Measurements from ENCODE around the gene POLD1. TPM values are rescaled to one million over a fixed set of nuclear protein-coding genes. Genes with fewer than 3 reads are reported as not detected.
A peak's percentile ranks its signal among the peaks of the same experiment; 100 is the strongest.

Gene POLD1
- total RNA-seq, 1 donor from 2014 or later = 29.4 TPM

DNA sequence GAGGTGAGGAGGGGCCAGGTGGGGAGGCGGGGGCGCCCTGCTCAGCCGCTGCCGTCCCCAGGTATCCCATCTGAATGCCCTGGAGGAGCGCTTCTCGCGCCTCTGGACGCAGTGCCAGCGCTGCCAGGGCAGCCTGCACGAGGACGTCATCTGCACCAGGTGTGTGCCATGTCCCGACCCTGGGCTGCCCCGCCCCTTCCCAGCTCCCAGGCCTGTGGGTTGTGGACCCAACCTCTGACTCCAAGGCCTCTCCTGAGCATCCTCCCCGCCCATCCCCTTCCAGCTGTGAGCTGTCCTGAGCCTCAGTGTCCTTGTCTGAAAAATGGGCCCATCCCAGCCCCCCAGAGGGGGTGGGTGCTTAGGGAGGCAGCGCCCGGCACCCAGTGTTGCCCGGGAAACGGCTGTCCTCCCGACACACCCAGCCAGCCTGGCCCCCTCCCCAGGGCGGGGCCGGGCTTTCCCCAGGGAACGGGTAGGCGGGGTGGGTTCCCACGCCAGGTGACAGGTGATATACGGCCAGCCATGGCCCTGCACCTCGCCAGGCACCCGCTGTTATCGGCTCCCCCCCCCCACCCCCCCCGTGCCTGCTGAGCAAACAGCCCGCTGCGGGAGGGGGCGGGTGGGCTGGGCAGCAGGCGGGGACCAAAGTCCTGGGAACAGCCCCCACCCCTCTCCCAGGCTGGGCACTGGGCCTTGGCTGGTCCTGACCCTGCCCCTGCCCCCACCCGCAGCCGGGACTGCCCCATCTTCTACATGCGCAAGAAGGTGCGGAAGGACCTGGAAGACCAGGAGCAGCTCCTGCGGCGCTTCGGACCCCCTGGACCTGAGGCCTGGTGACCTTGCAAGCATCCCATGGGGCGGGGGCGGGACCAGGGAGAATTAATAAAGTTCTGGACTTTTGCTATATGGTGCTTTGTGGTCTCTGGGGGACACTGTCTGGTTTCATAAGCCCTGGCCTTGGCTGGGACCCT lies 33.2 kb downstream of the POLD1 start:
- DNase-seq (ENCODE audit: extremely low read depth, low read depth, low spot score) = no peak

DNA sequence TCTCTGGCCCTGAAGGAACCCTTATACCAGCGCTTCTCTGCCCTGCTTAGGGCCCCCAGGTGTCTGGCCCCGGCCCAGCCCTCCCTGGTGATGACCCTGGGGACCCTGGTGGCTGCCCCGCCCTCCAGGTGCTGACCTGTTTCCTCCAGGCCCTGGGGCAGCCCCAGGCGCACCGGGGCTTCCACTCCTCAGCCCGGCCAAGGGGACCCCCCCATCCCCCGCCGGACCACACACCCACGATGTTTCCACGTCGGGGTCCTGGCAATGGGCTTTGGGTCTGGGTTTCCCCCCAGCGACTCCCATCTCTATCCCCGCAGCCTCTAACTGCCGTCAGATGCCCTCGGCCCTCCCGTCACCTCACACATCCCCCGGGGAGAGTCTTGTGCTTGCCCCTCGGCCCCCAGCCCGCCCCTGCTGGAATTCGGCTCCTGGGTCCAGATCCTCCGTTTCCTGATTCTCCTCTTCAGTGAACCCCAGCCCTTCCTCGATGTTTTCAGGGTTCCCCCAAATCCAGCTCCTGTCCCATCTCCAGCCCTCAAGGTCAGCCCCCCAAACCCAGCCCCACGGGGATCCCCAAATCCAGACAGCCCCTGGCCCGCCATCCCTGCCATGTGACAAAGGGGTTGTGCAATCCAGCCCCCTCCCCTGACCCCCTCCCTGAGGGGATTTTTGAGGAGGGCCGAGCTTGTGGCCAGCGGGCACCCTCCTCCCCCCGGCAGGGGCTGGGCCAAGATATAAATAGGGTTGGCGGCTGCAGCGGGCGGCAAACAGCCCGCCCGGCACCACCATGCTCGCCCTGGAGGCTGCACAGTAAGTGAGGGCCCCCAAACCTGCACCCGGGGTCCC lies 34.3 kb downstream of the POLD1 start, which contains the start of gene SPIB:
Gene SPIB (plus strand): TSS at position 763 of the 846 bp plus-strand sequence. CDS start 25 bp downstream, at position 788.
- no peak for DNase-seq (ENCODE audit: extremely low read depth, low read depth, low spot score)

DNA sequence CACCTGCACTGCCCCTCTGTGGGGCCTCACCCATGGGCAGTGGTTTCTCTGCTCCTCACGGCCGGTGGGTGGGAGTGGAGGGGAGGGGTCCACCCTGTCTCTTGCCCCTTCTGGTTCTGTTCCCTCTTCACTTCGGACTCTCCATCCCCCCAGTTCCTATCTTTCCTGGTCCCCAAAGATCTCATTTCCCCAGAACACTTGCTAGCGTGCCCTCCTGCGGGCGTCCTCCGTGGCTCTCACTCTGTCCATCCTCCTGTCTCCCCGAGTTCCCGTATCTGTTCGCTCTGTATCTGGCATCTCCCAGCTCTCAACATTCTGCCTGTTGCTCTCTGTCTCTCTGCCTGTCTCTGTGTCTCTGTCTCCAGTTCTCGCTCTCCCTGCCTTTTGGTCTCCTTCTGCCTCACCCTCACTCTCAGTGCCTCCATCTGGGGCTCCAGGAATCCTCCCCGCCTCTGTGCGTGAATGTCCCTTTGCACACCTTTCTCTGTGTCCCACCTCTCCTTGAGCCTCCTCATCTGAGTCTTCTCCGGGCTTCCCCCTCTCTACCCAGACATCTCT lies 35.0 kb downstream of the POLD1 start:
- no peak for DNase-seq (ENCODE audit: extremely low read depth, low read depth, low spot score)

DNA sequence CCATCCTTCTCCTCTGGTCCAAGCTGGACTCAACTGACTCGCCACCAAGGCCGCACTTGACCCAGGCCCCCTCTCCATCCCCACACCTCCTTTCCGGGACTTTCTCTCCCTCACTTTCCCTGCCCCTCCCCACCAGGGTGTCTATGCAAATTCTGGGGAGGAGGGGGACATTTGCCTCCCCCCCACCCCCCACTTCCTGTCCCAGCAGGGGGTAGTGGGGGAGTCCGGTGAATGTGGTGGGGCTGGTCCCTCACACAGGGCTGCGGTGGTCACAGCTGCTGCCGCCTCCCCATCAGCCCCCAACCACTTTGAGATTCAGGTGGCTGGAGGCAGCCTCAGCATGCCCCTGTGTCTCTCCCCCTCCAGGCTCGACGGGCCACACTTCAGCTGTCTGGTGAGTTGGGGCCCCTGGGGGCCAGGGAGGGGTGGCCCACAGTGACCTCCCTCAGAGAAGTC lies 35.5 kb downstream of the POLD1 start:
- no peak for DNase-seq (ENCODE audit: extremely low read depth, low read depth, low spot score)

DNA sequence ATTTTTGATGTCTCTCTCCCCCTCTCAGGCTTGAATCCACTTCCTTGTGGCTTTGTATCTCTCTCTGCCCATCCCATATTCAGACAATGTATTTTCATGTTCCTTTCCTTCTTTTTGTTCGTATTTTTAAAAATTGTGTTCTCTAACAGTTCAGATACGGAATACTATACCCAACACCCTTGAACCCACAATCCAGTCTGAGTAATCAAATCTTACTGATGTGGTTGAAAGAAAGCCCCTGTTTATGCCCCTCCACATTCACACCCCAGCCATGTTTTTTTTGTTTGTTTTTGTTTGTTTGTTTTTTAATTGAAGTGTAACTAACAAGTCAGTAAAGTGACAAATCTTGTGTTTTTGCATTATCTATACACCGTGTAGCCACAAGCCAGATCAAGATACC lies 36.0 kb downstream of the POLD1 start:
- DNase-seq (ENCODE audit: extremely low read depth, low read depth, low spot score) = no peak

DNA sequence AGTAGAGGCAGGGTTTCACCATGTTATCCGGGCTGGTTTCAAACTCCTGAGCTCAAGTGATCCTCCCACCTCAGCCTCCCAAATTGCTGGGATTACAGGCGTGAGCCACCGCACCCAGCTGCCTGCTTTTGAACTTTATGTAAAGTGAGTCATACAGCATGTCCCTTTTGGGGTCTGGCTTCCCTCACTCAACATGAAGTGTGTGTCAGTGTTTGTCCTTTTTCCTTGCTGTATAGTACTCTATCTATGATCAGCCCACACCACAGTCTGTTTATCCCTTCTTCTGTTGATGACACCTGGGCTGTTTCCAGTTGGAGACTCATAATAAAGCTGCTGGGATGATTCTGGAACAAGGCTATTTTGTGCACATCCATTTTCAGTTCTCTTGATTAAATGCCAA lies 36.7 kb downstream of the POLD1 start:
- DNase-seq (ENCODE audit: extremely low read depth, low read depth, low spot score) = no peak

DNA sequence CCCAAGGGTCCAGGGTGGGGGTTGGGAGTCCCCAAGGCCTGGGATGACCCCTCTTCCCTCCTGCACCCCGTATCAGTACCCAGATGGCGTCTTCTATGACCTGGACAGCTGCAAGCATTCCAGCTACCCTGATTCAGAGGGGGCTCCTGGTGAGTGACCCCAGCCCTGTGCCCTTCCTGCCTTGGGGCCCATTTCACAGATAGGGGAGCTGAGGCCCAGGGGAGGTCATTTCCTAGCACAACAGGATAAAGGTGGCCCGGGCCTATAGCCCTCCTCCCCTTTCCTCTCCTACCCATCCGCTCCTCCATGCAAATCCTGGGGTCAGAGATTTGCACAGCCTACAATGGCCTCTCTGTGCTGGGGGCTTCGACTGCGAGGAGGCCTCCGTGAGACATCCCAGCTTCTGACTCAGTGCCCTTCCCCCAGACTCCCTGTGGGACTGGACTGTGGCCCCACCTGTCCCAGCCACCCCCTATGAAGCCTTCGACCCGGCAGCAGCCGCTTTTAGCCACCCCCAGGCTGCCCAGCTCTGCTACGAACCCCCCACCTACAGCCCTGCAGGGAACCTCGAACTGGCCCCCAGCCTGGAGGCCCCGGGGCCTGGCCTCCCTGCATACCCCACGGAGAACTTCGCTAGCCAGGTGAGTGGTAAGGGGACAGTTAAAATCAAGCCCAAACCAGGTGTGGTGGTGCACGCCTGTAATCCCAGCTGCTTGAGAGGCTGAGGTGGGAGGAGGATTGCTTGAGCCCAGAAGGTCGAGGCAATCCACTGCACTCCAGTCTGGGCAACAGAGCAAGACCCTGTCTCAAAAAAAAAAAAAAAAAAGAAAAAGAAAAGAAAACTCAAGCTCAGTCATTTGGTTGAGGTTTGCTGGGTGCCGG lies 38.5 kb downstream of the POLD1 start:
- DNase-seq (ENCODE audit: extremely low read depth, low read depth, low spot score) = no peak

DNA sequence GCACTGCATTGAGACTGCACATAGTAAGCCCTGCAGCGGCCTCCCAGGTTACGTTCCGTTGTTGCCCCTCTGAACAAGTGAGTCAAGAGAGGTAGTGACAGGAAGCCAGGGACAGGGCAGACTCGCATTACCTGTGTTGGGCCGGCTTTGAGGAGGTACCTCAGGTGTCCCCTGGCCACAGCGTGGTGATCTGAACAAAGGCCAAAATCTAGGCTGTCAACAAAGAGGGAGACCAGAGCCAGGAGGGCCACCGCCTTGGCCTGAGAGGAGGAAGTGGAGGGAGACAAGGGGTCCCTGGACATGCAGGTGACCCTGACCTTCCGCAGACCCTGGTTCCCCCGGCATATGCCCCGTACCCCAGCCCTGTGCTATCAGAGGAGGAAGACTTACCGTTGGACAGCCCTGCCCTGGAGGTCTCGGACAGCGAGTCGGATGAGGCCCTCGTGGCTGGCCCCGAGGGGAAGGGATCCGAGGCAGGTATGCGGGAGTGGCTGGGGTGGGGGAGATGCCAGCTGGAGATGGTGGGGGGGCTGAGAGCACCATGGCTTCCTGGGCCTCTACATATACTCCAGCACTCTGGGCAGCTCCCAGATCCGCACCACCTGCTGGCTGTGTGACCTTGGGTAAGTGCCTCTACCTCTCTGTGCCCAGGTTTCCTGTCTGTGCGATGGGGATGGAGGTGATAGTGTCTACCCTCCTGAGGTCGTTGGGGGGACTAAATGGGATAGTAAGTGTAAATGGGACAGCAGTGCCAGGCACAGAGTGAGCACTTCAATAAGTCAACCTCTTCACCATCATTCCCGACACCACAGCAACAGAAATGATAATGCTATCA lies 39.3 kb downstream of the POLD1 start:
- no peak for DNase-seq (ENCODE audit: extremely low read depth, low read depth, low spot score)

DNA sequence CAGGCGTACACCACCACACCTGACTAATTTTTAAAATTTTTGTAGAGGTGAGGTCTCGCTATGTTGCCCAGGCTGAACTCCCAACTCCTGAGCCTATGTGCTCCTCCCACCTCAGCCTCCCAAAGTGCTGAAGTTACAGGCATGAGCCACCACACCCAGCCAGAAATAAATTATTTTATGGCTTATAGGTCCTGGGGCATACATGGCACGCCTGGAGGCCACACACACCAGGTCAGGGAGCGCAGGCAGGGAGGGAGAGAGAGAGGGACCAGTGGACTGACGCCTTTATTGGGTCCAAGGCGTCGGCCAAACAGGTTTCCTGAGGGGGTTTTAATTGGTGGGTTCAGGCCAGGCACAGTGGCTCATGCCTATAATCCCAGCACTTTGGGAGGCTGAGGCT lies 41.4 kb downstream of the POLD1 start:
- DNase-seq (ENCODE audit: extremely low read depth, low read depth, low spot score) = no peak

DNA sequence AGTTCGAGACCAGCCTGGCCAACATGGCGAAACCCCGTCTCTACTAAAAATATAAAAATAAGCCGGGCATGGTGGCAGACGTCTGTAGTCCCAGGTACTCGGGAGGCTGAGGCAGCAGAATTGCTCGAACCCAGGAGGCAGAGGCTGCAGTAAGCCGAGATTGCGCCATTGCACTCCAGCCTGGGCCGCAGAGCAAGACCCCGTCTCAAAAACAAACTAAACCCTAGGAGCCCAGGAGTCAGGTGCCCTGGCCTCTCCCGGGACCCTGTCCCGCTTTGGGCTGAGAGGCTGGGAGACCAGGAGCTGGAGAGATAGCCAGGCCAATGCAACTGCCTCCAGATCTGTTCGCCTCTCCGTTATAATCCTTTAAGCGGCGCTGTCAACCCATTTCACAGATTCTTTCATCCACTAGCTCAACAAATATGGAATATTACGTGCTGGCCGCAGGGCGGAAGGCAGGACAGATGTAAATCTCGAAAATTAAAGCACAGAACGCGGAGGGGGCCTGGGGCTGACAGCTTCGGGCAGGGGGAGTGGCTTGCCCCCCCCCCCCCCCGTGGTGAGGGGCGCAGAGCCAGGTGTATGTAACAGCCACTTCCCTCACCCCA lies 43.3 kb downstream of the POLD1 start:
- DNase-seq (ENCODE audit: extremely low read depth, low read depth, low spot score) = no peak

DNA sequence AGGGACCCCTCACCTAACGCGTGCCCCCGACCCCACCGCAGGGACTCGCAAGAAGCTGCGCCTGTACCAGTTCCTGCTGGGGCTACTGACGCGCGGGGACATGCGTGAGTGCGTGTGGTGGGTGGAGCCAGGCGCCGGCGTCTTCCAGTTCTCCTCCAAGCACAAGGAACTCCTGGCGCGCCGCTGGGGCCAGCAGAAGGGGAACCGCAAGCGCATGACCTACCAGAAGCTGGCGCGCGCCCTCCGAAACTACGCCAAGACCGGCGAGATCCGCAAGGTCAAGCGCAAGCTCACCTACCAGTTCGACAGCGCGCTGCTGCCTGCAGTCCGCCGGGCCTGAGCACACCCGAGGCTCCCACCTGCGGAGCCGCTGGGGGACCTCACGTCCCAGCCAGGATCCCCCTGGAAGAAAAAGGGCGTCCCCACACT lies 43.9 kb downstream of the POLD1 start:
- no peak for DNase-seq (ENCODE audit: extremely low read depth, low read depth, low spot score)

DNA sequence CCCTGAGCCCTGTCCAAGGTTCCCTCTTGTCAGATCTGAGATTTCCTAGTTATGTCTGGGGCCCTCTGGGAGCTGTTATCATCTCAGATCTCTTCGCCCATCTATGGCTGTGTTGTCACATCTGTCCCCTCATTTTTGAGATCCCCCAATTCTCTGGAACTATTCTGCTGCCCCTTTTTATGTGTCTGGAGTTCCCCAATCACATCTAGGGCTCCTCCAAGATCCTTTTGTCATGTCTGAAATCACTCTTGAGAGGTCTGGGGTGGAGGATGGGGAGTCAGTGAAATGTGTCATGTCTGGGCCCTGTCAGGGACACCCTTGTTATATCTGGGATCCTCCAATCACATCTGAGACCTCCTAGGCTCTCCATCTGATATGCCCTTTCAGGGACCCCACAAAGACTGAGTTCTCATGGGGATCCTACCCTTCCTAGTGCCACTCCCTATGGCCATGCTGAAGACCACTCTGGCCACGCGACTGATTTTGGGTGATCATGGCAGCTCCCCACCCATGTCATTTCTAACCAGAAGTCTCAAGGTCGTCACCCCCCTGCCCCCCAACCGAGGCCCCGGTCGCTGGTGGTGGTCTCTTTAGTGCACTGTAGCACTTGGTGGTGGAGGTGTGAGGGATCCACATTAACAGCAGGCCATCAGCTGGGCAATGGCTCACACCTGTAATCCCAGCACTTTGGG lies 44.8 kb downstream of the POLD1 start:
- no peak for DNase-seq (ENCODE audit: extremely low read depth, low read depth, low spot score)

DNA sequence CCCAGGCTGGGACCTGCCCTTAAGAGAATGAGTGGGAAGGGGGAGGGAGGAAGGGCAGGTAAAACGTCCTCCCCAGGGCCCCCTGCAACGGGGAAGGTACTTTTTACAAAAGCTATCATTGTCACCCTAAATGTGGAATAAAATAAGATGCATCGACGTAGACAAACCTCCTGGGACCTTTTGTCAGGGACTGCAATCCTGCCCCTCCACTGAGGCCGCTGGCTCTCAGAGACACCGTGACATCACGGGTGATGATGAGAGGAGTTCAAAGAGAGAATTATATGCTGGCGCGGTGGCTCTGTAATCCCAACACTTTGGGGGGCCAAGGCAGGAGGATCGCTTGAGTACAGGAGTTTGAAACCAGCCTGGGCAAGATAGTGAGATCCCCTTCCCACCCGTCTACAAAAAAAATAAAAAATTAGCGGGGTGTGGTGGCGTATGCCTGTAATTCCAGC lies 46.8 kb downstream of the POLD1 start:
- DNase-seq (ENCODE audit: extremely low read depth, low read depth, low spot score) = no peak

DNA sequence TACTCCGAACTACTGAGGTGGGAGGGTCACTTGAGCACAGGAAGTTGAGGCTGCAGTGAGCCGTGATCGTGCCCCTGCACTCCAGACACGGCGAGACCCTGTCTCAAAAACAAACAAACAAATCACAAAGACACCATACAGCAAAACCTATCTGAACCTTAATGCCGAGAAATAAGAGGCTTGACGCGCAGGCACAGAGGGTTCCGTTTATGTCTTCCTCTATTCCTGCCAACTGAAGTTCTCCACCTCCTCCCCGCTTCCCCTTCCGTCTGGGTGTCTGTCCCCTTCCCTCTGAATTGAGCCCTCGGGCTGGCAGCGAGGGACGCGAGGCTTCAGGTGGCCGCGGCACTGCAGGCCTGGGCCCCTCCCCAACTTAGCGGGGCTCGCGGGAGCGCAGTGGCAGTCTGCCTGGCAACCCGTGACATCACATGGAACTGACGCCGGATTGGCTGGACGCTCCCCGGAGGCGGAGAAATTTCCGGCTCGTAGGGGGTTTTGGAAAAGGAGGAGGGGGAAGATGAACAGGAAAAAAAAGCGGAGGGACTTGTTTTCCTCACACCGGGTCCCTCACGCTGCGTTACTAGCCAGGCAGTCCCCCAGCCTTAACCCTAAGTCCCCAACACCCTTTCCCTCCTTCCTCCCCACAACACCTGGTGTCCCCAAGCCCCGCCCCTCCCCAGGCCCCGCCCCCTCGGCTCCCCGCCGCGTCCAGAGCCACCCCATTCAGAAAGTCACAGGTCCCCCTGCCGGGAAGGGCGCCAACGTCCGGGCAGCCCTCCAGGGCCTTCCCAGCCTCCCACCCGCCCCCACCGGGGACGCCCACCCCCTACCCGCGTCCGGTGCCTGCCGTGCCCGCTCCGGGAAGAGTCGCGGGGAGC lies 47.4 kb downstream of the POLD1 start:
- DNase-seq (ENCODE audit: extremely low read depth, low read depth, low spot score) = peak; percentile 14

DNA sequence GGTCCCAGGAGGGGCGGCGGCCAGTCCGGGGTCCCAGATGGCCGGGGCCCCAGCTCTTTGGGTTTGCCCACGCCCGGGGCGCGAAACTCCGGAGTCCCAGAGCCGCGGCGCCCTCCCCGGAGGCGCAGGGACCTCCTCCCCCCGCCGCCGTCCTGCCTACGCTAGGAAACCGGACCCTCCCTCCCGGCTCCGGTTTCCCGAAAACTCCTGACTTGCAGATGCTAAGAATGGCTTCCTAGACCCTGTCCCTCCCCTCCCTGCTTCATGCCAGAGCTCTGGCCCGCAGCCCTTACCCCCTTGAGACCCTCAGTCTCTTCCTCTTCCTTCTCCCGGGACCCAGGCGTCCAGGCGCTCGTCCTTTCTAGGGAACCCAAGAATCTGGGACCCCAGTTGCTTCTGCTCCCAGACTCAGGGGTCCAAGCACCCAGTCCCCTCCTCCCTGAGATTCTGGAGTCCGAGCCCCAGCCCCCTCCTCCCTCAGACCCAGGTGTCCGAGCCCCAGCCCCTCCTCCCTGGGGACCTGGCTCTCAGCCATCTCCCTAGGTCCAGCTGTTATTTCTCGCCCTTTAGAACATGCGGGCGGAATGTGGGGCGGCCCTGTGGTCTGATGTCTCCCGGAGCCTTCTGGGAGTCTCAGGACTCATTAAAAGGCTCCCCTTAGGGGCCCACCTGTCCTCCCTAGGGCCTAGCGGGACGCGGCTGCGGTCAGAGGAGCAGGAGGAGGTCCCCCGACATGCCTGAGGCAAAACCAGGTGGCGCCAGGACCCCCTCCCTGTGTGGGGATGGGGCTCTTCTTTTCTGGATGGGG lies 48.3 kb downstream of the POLD1 start, which contains the start of gene MYBPC2:
Gene MYBPC2 (plus strand): TSS at position 672 of the 808 bp plus-strand sequence. CDS start 62 bp downstream, at position 734.
- no peak for DNase-seq (ENCODE audit: extremely low read depth, low read depth, low spot score)
